Amniotic stem cell (primary cell): ENCODE results near the gene IL34.

Experiments used
- DNase-seq: peaks from one replicate; lab custom pipeline; 2025; lab: John Stamatoyannopoulos, UW

The IL34 gene

GRCh38 chr16:70702624-70703023 lies 56.3 kb downstream of the IL34 start:
- no peak for DNase-seq

GRCh38 chr16:70703041-70703834 lies 56.9 kb downstream of the IL34 start:
- DNase-seq = peak; percentile 88

- DNase-seq = no peak
Observed at GRCh38 chr16:70703835-70704381, 57.5 kb downstream of the IL34 start.

GRCh38 chr16:70704586-70704985 lies 58.2 kb downstream of the IL34 start:
- no peak for DNase-seq

GRCh38 chr16:70705056-70705455 lies 58.7 kb downstream of the IL34 start:
- no peak for DNase-seq

GRCh38 chr16:70706948-70707465 lies 60.6 kb downstream of the IL34 start:
- DNase-seq = peak; percentile 69

- DNase-seq = no peak
Observed at GRCh38 chr16:70708366-70709246, 62.2 kb downstream of the IL34 start.

GRCh38 chr16:70709457-70709856 lies 63.1 kb downstream of the IL34 start:
- DNase-seq = no peak

GRCh38 chr16:70709942-70710341 lies 63.6 kb downstream of the IL34 start:
- DNase-seq = no peak
